Right lobe of liver (tissue), 4 donors: ENCODE measurements around the gene MAPK14.

ENCODE experiments used
- CTCF ChIP-seq, 4 donors: fragments of 200-600 bp in 3 of 4; fragments of 450-650 bp in 1 of 4; IDR thresholded peaks; one replicate each; pipeline versions ENCODE4 v1.5.1 to v1.8.0; 2016 to 2022; ENCODE audit warnings: antibody characterized with exemption in 4 of 4, mild to moderate bottlenecking in 2 of 4
- POLR2A ChIP-seq: fragments of 450-650 bp; IDR thresholded peaks from one replicate; pipeline ENCODE4 v1.6.1; 2017; ENCODE audit warnings: antibody characterized with exemption, mild to moderate bottlenecking
- donor health status: DM: no; HTN: no; CAD: no.
- donor health status: DM: no; HTN: no; CAD: no.
- donor health status: DM: no; HTN: yes; CAD: no.

- TF ChIP-seq CTCF (IDR thresholded peaks at IDR 0.05) (no peak), POLR2A (no peak)
Observed at GRCh38 chr6:36054415-36054814, 26.8 kb downstream of the MAPK14 start.
